Fibroblast of skin of right quadriceps (primary cell): ENCODE measurements around the gene METTL13.
A peak's percentile ranks its signal among the peaks of the same experiment; 100 is the strongest.

ENCODE experiments used
- DNase-seq: peaks from one replicate; pipeline ENCODE4 v3.0.0-alpha.2; 2013

Gene METTL13

GRCh38 chr1:171803045-171803444, 21.6 kb downstream of the METTL13 start:
- DNase-seq: peak; percentile 73

GRCh38 chr1:171803461-171804022, 22.1 kb downstream of the METTL13 start:
- DNase-seq: no peak

GRCh38 chr1:171805395-171806115, 24.1 kb downstream of the METTL13 start:
- DNase-seq: no peak

GRCh38 chr1:171807556-171807955, 26.1 kb downstream of the METTL13 start:
- no peak for DNase-seq

- DNase-seq: no peak
Measured at GRCh38 chr1:171809834-171810233, 28.4 kb downstream of the METTL13 start.

- DNase-seq: no peak
Measured at GRCh38 chr1:171811672-171812071, 30.2 kb downstream of the METTL13 start.

GRCh38 chr1:171814692-171815091, 33.2 kb downstream of the METTL13 start:
- peak; percentile 71 for DNase-seq

GRCh38 chr1:171816300-171816901, 34.9 kb downstream of the METTL13 start:
- no peak for DNase-seq

GRCh38 chr1:171817511-171818265, 36.2 kb downstream of the METTL13 start:
- peak; percentile 72 for DNase-seq

GRCh38 chr1:171819946-171820345, 38.5 kb downstream of the METTL13 start:
- no peak for DNase-seq

GRCh38 chr1:171826973-171827372, 45.5 kb downstream of the METTL13 start:
- no peak for DNase-seq

- DNase-seq: no peak
Measured at GRCh38 chr1:171828794-171829193, 47.3 kb downstream of the METTL13 start.

GRCh38 chr1:171833091-171833825, 51.8 kb downstream of the METTL13 start:
- DNase-seq: peak; percentile 18

GRCh38 chr1:171834821-171835220, 53.4 kb downstream of the METTL13 start:
- no peak for DNase-seq

GRCh38 chr1:171835891-171836290, 54.4 kb downstream of the METTL13 start:
- no peak for DNase-seq

GRCh38 chr1:171841050-171841910, 59.8 kb downstream of the METTL13 start, which contains the start of gene DNM3:
TSS of gene DNM3 (plus strand) at chr1:171841498. CDS start at chr1:171841657, 159 bp downstream.
- peak; percentile 74 for DNase-seq

- no peak for DNase-seq
Measured at GRCh38 chr1:171841931-171842761, 60.7 kb downstream of the METTL13 start.

GRCh38 chr1:171844381-171844780, 62.9 kb downstream of the METTL13 start:
- no peak for DNase-seq

- no peak for DNase-seq
Measured at GRCh38 chr1:171845998-171846397, 64.5 kb downstream of the METTL13 start.
